NOMO-1 treated with dmso at 0.1 percent for 144 hours (cell line): ENCODE data around the gene C17orf100.

Experiments used
- DNase-seq: peaks from one replicate; lab custom pipeline; 2025; ENCODE audit not compliant: unreplicated experiment; lab: John Stamatoyannopoulos, UW

C17orf100 gene

GRCh38 chr17:6668219-6668618, 16.7 kb downstream of the C17orf100 start:
- DNase-seq, result no peak

DNA sequence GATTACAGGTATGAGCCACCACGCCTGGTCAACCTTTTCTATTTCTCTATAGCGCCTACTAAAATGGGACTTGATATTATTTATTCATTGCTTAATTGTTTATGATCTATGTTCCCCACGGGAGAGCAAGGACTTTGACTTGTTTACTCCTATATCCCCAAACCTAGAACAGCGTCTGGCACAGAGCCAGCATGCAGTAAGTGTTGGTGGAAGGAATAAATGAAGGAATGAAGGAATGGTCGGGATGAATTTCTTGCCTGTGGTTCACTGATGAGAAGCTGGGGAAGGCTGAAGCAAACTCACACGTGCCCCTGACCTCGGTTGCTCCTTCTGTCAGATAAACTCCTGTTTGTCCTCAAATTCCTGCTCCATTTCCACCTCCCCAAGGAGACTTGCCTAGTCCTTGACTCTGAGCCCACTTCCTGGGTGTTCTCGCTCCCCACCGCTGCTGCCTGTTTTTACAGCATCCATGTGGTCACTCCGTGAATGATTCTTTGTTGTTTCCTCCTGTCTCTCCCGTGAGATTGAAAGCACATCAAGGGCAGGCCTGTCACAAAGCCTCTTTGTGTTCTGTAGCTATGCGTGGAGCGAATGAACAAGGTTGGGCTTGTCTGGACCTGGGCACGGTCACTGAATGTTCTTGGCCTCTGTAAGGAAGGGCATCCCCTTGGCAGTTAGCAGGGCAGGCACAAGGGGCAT, 17.3 kb downstream of the C17orf100 start:
- DNase-seq, result no peak

GRCh38 chr17:6669479-6670212, 18.1 kb downstream of the C17orf100 start:
- no peak for DNase-seq

GRCh38 chr17:6670571-6670970, 19.0 kb downstream of the C17orf100 start:
- DNase-seq, result no peak

DNA sequence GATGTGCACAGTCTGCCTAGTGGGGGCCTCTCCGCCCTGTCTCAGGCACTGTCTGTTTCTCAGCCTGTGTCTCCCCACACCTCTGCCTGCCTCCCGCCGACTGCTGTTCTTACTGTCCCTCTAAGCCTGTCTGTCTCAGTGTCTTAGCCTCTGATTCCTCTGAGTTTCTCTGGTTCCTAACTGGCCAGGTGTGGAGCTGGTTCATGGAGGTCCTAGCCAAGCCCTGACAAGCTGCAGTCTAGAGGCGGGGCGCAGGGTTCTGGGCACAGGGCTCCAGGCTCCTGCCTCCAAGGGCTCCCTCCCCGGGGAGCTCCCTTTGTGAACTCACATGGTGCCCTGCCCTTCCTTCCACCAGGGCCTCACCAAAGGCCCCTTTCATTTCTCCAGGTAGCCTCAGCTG, 19.4 kb downstream of the C17orf100 start:
- DNase-seq, result no peak

- DNase-seq, result no peak
These were observed 19.9 kb downstream of the C17orf100 start for GRCh38 chr17:6671431-6671830.

DNA sequence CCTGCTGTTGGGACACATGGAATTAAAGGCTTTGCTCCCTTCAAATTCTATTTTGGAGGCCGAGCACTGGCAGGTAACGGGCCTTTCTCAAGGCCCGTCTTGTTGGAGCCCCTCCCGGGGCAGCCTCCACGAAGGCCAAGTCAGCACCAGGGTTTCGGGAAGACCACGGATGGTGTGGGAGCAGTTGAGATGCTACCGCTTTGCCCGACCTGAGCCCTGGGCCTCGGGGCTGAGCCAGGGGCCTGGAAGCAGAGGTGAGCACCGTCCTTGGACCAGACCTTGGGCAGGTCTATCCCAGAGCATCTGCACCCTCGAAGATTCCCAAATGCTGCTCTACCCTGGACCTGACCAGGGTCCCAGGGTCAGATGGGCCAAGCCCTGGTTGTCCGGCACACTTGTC, 23.0 kb downstream of the C17orf100 start:
- DNase-seq, result no peak

DNA sequence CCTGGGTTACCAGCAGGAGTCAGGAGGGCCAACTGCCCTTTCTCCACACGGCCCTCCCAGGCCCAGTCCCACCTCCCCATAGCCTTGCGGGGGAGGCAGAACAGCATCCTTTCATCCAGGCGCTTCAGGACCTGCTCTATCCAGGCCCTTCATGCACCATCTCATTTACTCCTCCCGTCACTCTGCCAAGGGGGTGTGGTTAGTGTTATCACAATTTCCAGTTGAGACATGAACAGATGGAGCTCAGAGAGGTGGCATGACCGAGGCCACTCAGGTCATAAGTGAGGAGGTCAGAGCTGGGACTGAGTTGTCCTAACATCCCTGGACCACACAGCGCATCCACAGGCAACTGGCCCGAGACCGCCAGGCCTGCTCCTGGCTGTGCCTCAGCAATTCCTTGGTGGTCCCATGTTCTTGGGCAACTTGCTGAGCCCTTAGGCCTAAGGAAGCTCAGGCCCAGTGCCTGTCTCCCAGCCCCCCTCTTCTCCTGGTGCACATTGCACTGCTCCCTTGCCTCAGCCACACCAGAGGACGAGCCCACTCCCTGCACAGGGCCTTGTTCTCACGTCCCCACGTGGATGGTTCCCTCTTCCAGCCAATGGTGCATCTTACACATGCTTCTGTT, 23.8 kb downstream of the C17orf100 start:
- DNase-seq, result no peak

GRCh38 chr17:6676802-6677157, 25.2 kb downstream of the C17orf100 start:
- DNase-seq, result no peak

DNA sequence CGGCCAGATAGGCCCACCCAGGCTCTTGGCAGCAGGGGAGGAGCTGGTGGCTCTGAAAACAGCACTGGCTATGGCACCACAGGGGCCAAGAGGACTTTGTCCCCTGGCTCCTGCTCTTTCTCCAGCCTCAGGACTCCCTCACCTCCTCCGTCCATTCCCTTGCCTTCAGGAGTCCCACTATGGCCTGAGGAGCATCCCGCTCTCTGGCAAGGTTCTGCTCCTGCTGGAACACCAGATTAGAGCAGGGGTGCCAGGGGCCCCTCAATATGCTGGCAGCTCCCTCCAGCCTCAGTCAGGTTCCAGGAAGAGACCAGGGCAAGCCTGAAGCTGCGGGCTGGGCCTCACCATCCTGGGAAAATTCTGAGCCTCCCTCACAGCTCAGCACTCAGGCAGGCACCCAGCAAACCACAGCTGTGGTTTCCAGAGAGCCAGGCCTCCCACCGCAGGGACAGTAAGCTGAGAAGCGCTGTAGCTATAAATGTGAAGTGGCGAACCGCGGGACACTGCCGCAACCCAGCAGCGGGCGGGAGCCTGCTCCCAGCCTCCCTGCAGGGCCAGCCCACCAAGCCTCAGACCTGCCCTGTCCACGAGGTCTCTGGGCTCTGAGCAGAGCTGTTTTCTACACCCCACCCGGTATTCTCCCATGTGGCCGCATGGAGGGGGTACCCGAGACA, 25.7 kb downstream of the C17orf100 start:
- no peak for DNase-seq

DNA sequence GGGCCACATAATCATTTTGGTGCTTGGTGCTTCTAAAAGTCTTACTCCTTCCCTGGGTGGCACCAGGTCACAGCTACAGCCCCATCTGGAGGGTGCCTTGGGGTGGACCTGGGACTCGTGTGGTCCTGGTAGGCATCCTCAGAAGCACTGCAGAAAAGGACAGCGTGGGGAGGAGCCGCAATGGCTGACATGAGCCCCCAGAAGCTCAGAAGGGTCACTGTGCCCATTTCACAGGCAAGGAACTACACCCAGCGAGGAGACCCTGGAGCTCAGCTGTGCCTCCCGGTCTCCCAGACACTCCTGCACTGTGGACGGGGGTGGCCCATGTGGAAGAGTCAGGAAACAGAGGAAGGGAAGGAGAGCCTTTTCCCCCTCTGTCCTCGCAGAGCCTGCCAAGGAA, 26.4 kb downstream of the C17orf100 start:
- DNase-seq, result no peak

GRCh38 chr17:6679241-6679640, 27.7 kb downstream of the C17orf100 start:
- no peak for DNase-seq

DNA sequence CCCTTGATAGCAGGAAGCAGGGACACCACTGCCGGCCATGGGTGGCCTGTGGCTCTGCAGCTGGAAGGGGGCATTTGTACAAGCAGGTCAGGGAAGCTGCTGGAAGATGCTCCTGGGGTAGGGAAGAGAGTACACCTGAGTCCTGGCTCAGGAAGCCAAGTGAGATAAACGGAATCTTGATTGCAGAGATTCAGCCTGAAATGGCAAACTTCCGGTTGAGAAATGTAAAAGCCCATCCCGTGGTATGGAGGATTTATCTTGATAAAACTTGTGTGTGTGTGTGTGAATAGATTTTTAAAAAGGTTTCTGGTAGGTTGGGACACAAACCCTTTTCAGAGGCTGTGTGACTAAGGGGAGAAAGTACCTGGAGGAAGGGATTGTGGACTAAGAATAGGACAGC, 29.6 kb downstream of the C17orf100 start:
- no peak for DNase-seq

- DNase-seq, result no peak
These were observed 30.1 kb downstream of the C17orf100 start for GRCh38 chr17:6681671-6682070.

DNA sequence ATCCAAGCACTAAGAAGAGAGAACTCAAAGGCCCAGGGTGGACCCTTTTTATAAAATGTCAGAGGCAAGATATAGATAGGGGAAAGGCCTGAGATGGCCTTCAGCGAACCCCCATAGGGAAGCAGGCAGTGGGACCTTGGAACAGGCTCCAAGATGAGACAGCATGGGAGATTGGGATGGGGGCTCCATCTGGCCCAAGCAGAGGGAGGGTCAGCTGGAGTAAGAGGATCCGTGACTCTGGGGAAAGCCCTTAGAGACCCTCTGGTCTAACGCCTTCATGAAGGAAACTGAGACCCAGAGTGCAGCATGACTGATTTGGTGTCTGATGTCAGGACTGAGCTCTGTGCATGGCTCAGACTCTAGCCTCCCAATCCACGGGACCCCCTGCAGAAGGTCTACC, 30.8 kb downstream of the C17orf100 start:
- DNase-seq, result no peak

GRCh38 chr17:6683081-6683684, 31.6 kb downstream of the C17orf100 start:
- no peak for DNase-seq

DNA sequence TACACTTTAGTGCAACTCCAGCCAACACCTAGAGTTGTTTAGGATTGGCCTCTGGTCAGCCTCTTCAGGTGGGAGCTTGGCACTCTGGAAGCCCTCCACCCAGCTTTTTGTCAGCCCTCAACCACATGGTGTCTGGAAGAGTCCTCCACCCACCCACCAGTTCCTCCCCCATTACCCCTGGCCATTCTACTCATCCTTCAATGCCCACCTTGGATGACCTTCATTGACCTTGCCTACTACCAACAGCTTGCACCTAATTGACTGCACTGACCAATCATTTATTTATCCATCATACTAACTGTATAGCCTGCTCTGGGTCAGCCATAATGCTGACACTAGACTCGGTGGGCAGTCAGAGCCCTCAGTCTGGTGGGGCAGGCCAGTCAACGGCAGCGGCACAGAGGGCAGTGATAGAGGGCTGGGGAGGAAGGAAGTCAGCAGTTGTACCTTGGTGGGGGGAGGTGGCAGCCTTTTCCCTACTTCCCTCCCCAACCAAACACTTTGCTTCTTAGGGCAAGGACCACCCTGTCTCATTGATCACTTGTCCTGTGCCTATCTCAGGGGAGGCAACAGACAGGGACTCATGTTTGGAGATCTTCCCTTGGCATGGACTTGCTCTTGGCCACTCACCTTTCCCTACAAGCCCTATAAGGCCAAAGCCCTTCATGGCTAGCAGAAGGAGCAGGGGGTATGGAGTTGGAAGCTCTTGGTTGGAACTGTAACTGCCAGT, 32.3 kb downstream of the C17orf100 start:
- DNase-seq, result no peak

GRCh38 chr17:6684460-6684783, 32.9 kb downstream of the C17orf100 start:
- DNase-seq, result no peak

GRCh38 chr17:6684881-6685767, 33.6 kb downstream of the C17orf100 start:
- DNase-seq, result no peak

DNA sequence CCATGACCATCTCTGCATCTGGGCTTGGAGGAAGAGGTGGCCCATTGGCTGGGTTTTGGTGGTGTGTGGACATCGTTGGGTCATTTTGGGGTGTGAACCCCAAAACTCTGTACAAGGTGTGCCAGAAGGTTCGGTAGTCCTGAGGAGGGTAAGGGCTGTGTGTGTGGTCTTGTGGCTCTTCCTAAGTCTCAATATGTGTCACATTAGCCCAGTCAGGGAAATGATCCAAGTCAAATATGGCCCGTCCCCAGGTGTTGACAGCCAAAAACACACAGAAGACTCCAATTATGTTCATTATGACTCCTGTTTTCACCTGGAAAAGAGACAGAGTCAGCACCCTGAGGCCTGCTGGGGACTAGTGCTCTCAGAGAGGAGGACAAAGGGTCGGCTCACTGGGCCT, 34.5 kb downstream of the C17orf100 start:
- DNase-seq, result no peak
